OCI-M1 (cell line): ENCODE data around the gene MYT1.
"Not testable (repeated sequence)": the region's sequence is repeated elsewhere in the genome, so short reads cannot be mapped to it uniquely, and the experiment has no call there.

Source experiments
- DNase-seq: peaks from one replicate; lab custom pipeline; 2025; lab: John Stamatoyannopoulos, UW

MYT1 gene

GRCh38 chr20:64169091-64169560 lies 4.9 kb downstream of the MYT1 start:
- DNase-seq, result no peak

- DNase-seq, result no peak
Measured at GRCh38 chr20:64171211-64171610, 7.0 kb downstream of the MYT1 start.

GRCh38 chr20:64173116-64173515 lies 8.9 kb downstream of the MYT1 start:
- no peak for DNase-seq

GRCh38 chr20:64176551-64176950 lies 12.3 kb downstream of the MYT1 start:
- DNase-seq, result no peak

GRCh38 chr20:64176971-64177370 lies 12.7 kb downstream of the MYT1 start:
- DNase-seq, result no peak

- DNase-seq, result no peak
Measured at GRCh38 chr20:64177384-64177783, 13.1 kb downstream of the MYT1 start.

GRCh38 chr20:64177787-64178186 lies 13.5 kb downstream of the MYT1 start:
- no peak for DNase-seq

- DNase-seq, result not testable (repeated sequence)
Measured at GRCh38 chr20:64178925-64179324, 14.7 kb downstream of the MYT1 start.

GRCh38 chr20:64179805-64180204 lies 15.6 kb downstream of the MYT1 start:
- DNase-seq, result no peak

GRCh38 chr20:64180673-64181072 lies 16.4 kb downstream of the MYT1 start:
- peak; percentile 8 for DNase-seq

- DNase-seq, result no peak
Measured at GRCh38 chr20:64181391-64181790, 17.1 kb downstream of the MYT1 start.

GRCh38 chr20:64182146-64182865 lies 18.1 kb downstream of the MYT1 start:
- no peak for DNase-seq

GRCh38 chr20:64183313-64183712 lies 19.1 kb downstream of the MYT1 start:
- no peak for DNase-seq

- DNase-seq, result no peak
Measured at GRCh38 chr20:64184795-64185194, 20.5 kb downstream of the MYT1 start.

GRCh38 chr20:64185276-64185900 lies 21.1 kb downstream of the MYT1 start:
- no peak for DNase-seq

GRCh38 chr20:64186071-64186598 lies 21.9 kb downstream of the MYT1 start:
- no peak for DNase-seq

- DNase-seq, result not testable (repeated sequence)
Measured at GRCh38 chr20:64187213-64187612, 23.0 kb downstream of the MYT1 start.

- DNase-seq, result no peak
Measured at GRCh38 chr20:64188091-64188490, 23.8 kb downstream of the MYT1 start.

GRCh38 chr20:64188682-64189529 lies 24.7 kb downstream of the MYT1 start:
- no peak for DNase-seq

GRCh38 chr20:64189530-64189966 lies 25.3 kb downstream of the MYT1 start:
- no peak for DNase-seq

- DNase-seq, result no peak
Measured at GRCh38 chr20:64189986-64190385, 25.7 kb downstream of the MYT1 start.

- DNase-seq, result no peak
Measured at GRCh38 chr20:64191002-64191401, 26.8 kb downstream of the MYT1 start.
